Mucosa of stomach (tissue), 1 donor: ENCODE results near the gene FNDC11.

Experiments
- H3K27me3 ChIP-seq: one replicate; pipeline ENCODE4 v1.7.0; 2013; ENCODE audit warnings: mild to moderate bottlenecking, low read length; ENCODE audit not compliant: control insufficient read depth, insufficient read depth
- H3K36me3 ChIP-seq: one replicate; pipeline ENCODE4 v1.7.0; 2013; ENCODE audit warnings: low read length; ENCODE audit not compliant: control insufficient read depth, insufficient read depth
- H3K4me1 ChIP-seq: one replicate; pipeline ENCODE4 v1.7.0; 2013; ENCODE audit warnings: mild to moderate bottlenecking, low read length; ENCODE audit not compliant: control insufficient read depth, insufficient read depth
- H3K4me3 ChIP-seq: one replicate; pipeline ENCODE4 v1.7.0; 2013; ENCODE audit warnings: low read length
- H3K9ac ChIP-seq: one replicate; pipeline ENCODE4 v1.7.0; 2013; ENCODE audit warnings: mild to moderate bottlenecking, low read length, moderate library complexity
- H3K9me3 ChIP-seq: one replicate; pipeline ENCODE4 v1.7.0; 2013; ENCODE audit warnings: mild to moderate bottlenecking, low read length, moderate library complexity; ENCODE audit not compliant: control insufficient read depth
- donor health status: Pancreatic carcinoma.

The FNDC11 gene

GRCh38 chr20:63576311-63576710 lies 22.4 kb downstream of the FNDC11 start:
- H3K4me3 ChIP-seq = no peak overlapping the region
- peaks cover 14% of the 10 kb centered on the region for H3K4me1 ChIP-seq
- H3K9me3 ChIP-seq = no peaks in the 10 kb centered on the region
- H3K36me3 ChIP-seq = peaks cover 4% of the 10 kb centered on the region
- no peak overlapping the region for H3K9ac ChIP-seq
- peaks cover 14% of the 10 kb centered on the region for H3K27me3 ChIP-seq

GRCh38 chr20:63577317-63577894 lies 23.4 kb downstream of the FNDC11 start:
- H3K4me3 ChIP-seq = no peak overlapping the region
- no peak overlapping the region for H3K9ac ChIP-seq
- no peaks in the 10 kb centered on the region for H3K9me3 ChIP-seq
- H3K36me3 ChIP-seq = no peaks in the 10 kb centered on the region
- peaks cover 14% of the 10 kb centered on the region for H3K4me1 ChIP-seq
- H3K27me3 ChIP-seq = peaks cover 14% of the 10 kb centered on the region

GRCh38 chr20:63578224-63579016 lies 24.5 kb downstream of the FNDC11 start:
- no peak overlapping the region for H3K4me3 ChIP-seq
- peaks cover 10% of the 10 kb centered on the region for H3K4me1 ChIP-seq
- H3K27me3 ChIP-seq = peaks cover 14% of the 10 kb centered on the region
- no peaks in the 10 kb centered on the region for H3K36me3 ChIP-seq
- no peak overlapping the region for H3K9ac ChIP-seq
- no peaks in the 10 kb centered on the region for H3K9me3 ChIP-seq

- H3K9me3 ChIP-seq = no peaks in the 10 kb centered on the region
- H3K4me3 ChIP-seq = no peak overlapping the region
- peaks cover 14% of the 10 kb centered on the region for H3K27me3 ChIP-seq
- H3K4me1 ChIP-seq = peaks cover 9% of the 10 kb centered on the region
- H3K9ac ChIP-seq = no peak overlapping the region
- no peaks in the 10 kb centered on the region for H3K36me3 ChIP-seq
Observed at GRCh38 chr20:63579017-63579694, 25.2 kb downstream of the FNDC11 start.

- Histone ChIP-seq H3K4me3 (no peak overlapping the region), H3K4me1 (peaks cover 3% of the 10 kb centered on the region), H3K36me3 (no peaks in the 10 kb centered on the region), H3K27me3 (peaks cover 14% of the 10 kb centered on the region), H3K9me3 (no peaks in the 10 kb centered on the region), H3K9ac (no peak overlapping the region)
Observed at GRCh38 chr20:63580796-63581461, 27.0 kb downstream of the FNDC11 start.

GRCh38 chr20:63582382-63583063 lies 28.6 kb downstream of the FNDC11 start:
- Histone ChIP-seq H3K9ac (no peak overlapping the region), H3K4me3 (no peak overlapping the region), H3K27me3 (peaks cover 11% of the 10 kb centered on the region), H3K36me3 (no peaks in the 10 kb centered on the region), H3K4me1 (peaks cover under 1% of the 10 kb centered on the region), H3K9me3 (no peaks in the 10 kb centered on the region)

GRCh38 chr20:63585616-63586565 lies 31.9 kb downstream of the FNDC11 start:
- Histone ChIP-seq H3K4me3 (no peak overlapping the region), H3K9me3 (no peaks in the 10 kb centered on the region), H3K27me3 (no peaks in the 10 kb centered on the region), H3K4me1 (no peaks in the 10 kb centered on the region), H3K9ac (no peak overlapping the region), H3K36me3 (no peaks in the 10 kb centered on the region)

GRCh38 chr20:63586797-63587196 lies 32.8 kb downstream of the FNDC11 start:
- no peaks in the 10 kb centered on the region for H3K36me3 ChIP-seq
- no peak overlapping the region for H3K9ac ChIP-seq
- no peaks in the 10 kb centered on the region for H3K4me1 ChIP-seq
- H3K4me3 ChIP-seq = no peak overlapping the region
- H3K27me3 ChIP-seq = no peaks in the 10 kb centered on the region
- H3K9me3 ChIP-seq = no peaks in the 10 kb centered on the region

- Histone ChIP-seq H3K9me3 (no peaks in the 10 kb centered on the region), H3K9ac (no peak overlapping the region), H3K4me1 (no peaks in the 10 kb centered on the region), H3K27me3 (no peaks in the 10 kb centered on the region), H3K36me3 (no peaks in the 10 kb centered on the region), H3K4me3 (no peak overlapping the region)
Observed at GRCh38 chr20:63587256-63587655, 33.3 kb downstream of the FNDC11 start.

GRCh38 chr20:63587776-63588591 lies 34.0 kb downstream of the FNDC11 start:
- H3K9ac ChIP-seq = no peak overlapping the region
- no peaks in the 10 kb centered on the region for H3K4me1 ChIP-seq
- no peak overlapping the region for H3K4me3 ChIP-seq
- no peaks in the 10 kb centered on the region for H3K36me3 ChIP-seq
- no peaks in the 10 kb centered on the region for H3K27me3 ChIP-seq
- no peaks in the 10 kb centered on the region for H3K9me3 ChIP-seq
